ENCODE data around the gene CD302. TPM values are rescaled to one million over a fixed set of nuclear protein-coding genes. Genes with fewer than 3 reads are reported as not detected.

The CD302 gene, protein sequence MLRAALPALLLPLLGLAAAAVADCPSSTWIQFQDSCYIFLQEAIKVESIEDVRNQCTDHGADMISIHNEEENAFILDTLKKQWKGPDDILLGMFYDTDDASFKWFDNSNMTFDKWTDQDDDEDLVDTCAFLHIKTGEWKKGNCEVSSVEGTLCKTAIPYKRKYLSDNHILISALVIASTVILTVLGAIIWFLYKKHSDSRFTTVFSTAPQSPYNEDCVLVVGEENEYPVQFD
- 5.2 and 5.7 TPM in 2 replicates for total RNA-seq

DNA sequence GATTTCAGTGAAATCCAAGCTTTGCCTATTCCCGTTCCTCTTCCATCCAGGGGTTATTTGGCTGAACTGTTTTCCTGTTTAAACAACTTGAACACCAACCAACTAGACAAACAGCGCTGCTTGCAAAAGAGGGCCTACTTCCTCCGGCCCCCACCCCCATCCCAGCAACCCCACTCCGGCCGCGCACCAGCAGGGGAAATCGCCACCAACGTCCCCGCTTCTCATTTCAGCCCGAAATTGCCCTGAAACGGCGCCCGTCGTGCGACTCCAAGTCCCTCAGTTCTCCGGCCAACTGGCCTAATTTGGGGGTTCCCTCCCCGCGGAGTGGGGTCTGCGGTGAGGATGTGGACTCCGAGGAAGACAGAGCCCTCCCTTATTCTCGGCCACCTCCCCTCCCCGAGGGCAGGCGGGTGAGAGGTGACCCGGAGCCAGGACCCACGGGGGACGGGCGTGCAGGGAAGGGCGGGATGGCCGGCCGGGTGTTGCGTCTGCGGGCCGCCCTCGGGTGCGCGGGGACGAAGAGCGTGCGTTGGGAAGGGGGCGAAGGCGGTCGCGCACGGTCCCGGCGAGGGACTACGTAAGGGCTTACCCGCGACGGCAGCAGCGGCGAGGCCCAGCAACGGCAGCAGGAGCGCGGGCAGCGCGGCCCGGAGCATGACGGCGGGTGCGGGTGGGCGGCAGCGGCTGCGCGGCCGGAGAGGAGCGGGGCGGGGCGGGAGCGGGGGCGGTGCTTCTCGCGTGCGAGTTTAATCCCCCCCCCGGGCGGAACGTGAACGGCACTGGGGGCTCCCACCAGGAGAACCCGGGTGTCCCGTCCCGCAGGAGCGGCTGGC is at the start of gene CD302:
TSS of gene CD302 (minus strand) at position 666 of the 833 bp plus-strand sequence. CDS start at position 656, 10 bp downstream.

Other genes with a start within 250 kb of the CD302 start
- gene BAZ2B, start 181.7 kb downstream of the CD302 start, total RNA-seq: 20.8 and 20.9 TPM in 2 replicates
- gene MARCHF7, start 85.7 kb downstream of the CD302 start, total RNA-seq: 88.7 and 103 TPM in 2 replicates
- gene LY75, start 106.5 kb upstream of the CD302 start, total RNA-seq: 14.3 and 16.5 TPM in 2 replicates

Data from mammary microvascular endothelial cell (primary cell).